Fibroblast of skin of left biceps (primary cell): Measurements from ENCODE around the gene TSKS.
"Not testable (repeated sequence)": the region's sequence is repeated elsewhere in the genome, so short reads cannot be mapped to it uniquely, and the experiment has no call there.

Source experiments
- DNase-seq, 2 experiments: peaks; one replicate each; pipeline ENCODE4 v3.0.0-alpha.2; 2013; ENCODE audit warnings: low read depth in 2 of 2

The TSKS gene

GRCh38 chr19:49766007-49766929 lies 3.2 kb upstream of the TSKS start:
- DNase-seq, result peak; percentile 100

- DNase-seq, result no peak
Observed at GRCh38 chr19:49764341-49764740, 1.2 kb upstream of the TSKS start.

- no peak for DNase-seq
Observed at GRCh38 chr19:49761625-49762311, 1.3 kb downstream of the TSKS start.

GRCh38 chr19:49761249-49761624 lies 1.9 kb downstream of the TSKS start:
- no peak for DNase-seq

GRCh38 chr19:49758292-49758691 lies 4.8 kb downstream of the TSKS start:
- peak in 1 of 2 experiments; percentile 25 for DNase-seq

- DNase-seq, result no peak
Observed at GRCh38 chr19:49755956-49756355, 7.2 kb downstream of the TSKS start.

- DNase-seq, result no peak
Observed at GRCh38 chr19:49752701-49753100, 10.4 kb downstream of the TSKS start.

GRCh38 chr19:49749771-49750170 lies 13.3 kb downstream of the TSKS start:
- no peak for DNase-seq

GRCh38 chr19:49749055-49749716 lies 13.9 kb downstream of the TSKS start:
- DNase-seq, result no peak

- DNase-seq, result no peak
Observed at GRCh38 chr19:49746206-49746958, 16.7 kb downstream of the TSKS start.

- DNase-seq, result no peak
Observed at GRCh38 chr19:49744946-49745381, 18.1 kb downstream of the TSKS start.

GRCh38 chr19:49741210-49741844 lies 21.8 kb downstream of the TSKS start:
- no peak for DNase-seq

- DNase-seq, result no peak
Observed at GRCh38 chr19:49739933-49740332, 23.2 kb downstream of the TSKS start.

GRCh38 chr19:49739098-49739497 lies 24.0 kb downstream of the TSKS start:
- no peak for DNase-seq

GRCh38 chr19:49738268-49738667 lies 24.8 kb downstream of the TSKS start:
- no peak for DNase-seq

GRCh38 chr19:49730166-49730565 lies 32.9 kb downstream of the TSKS start:
- DNase-seq, result no peak

GRCh38 chr19:49727217-49728030 lies 35.7 kb downstream of the TSKS start:
- DNase-seq, result no peak

GRCh38 chr19:49719420-49719819 lies 43.7 kb downstream of the TSKS start:
- DNase-seq, result not testable (repeated sequence)

GRCh38 chr19:49718991-49719390 lies 44.1 kb downstream of the TSKS start:
- no peak for DNase-seq

- no peak for DNase-seq
Observed at GRCh38 chr19:49718511-49718910, 44.6 kb downstream of the TSKS start.
